Stomach (tissue), 4 donors: Measurements from ENCODE around the gene NPHP1.

Source experiments
- CTCF ChIP-seq, 7 experiments: fragments of 450-650 bp in 4 of 7; fragments of 200-600 bp in 3 of 7; sonication (generic) in 3 of 7; IDR thresholded peaks; one replicate each; pipeline ENCODE4 v1.5.1; 2016 to 2019; ENCODE audit warnings: antibody characterized with exemption in 7 of 7, control low read depth in 2 of 7, mild to moderate bottlenecking in 1 of 7
- EP300 ChIP-seq: sonication (generic); formaldehyde crosslinking; IDR thresholded peaks from one replicate; pipeline ENCODE4 v1.6.1; 2017; ENCODE audit warnings: antibody characterized with exemption
- POLR2A ChIP-seq, 4 donors: fragments of 450-650 bp; IDR thresholded peaks; one replicate each; pipeline ENCODE4 v1.6.1; 2016; ENCODE audit warnings: antibody characterized with exemption in 4 of 4, control low read depth in 2 of 4, mild to moderate bottlenecking in 1 of 4, moderate library complexity in 1 of 4
- POLR2AphosphoS5 ChIP-seq, 3 donors: sonication (generic); formaldehyde crosslinking; IDR thresholded peaks; one replicate each; pipeline ENCODE4 v1.6.1; 2016; ENCODE audit warnings: antibody characterized with exemption in 3 of 3

DNA sequence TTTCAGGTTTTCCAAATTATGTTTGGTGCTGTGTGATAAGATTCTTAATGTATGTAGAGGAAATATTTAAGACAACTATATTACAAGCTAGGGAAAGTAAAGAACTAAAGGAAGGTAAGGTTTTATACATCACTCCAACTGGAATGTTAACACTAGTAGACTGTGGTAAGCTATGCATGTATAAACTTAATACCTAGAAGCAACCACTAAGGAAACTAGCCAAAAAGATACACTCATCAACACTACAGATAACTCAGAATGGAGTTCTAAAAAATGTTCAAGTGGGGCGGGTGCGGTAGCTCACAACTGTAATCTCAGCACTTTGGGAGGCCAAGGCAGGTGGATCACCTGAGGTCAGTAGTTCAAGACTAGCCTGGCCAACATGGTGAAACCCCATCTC is 51.4 kb downstream of the NPHP1 start:
- TF ChIP-seq CTCF (IDR thresholded peaks at IDR 0.05) = no peak
- TF ChIP-seq POLR2A (IDR thresholded peaks at IDR 0.05) = no peak
- TF ChIP-seq POLR2AphosphoS5 (IDR thresholded peaks at IDR 0.05) = no peak
- TF ChIP-seq EP300 = no peak
